Chondrocyte (in vitro differentiated cells): ENCODE measurements around the gene TECPR2. TPM values are rescaled to one million over a fixed set of nuclear protein-coding genes. Genes with fewer than 3 reads are reported as not detected.

ENCODE experiments used
- DNase-seq: peaks from one replicate; pipeline ENCODE4 v3.0.0; 2021; ENCODE audit warnings: mixed read lengths, low spot score
- H3K27ac Mint-ChIP-seq: one replicate; pipeline ENCODE4 v1.8.0; 2021; ENCODE audit warnings: mild to moderate bottlenecking, moderate library complexity, mixed read lengths; ENCODE audit not compliant: unreplicated experiment
- H3K27me3 Mint-ChIP-seq: 2 replicates; pipeline ENCODE4 v1.8.0; 2021; ENCODE audit warnings: low read depth, mixed read lengths
- H3K36me3 Mint-ChIP-seq: 2 replicates; pipeline ENCODE4 v1.8.0; 2021; ENCODE audit warnings: low read depth, mixed read lengths
- H3K4me1 Mint-ChIP-seq: 2 replicates; pipeline ENCODE4 v1.8.0; 2021; ENCODE audit warnings: low read depth, mild to moderate bottlenecking, mixed read lengths
- H3K4me3 Mint-ChIP-seq: one replicate; pipeline ENCODE4 v1.8.0; 2021; ENCODE audit warnings: mild to moderate bottlenecking, moderate library complexity, mixed read lengths; ENCODE audit not compliant: unreplicated experiment
- H3K9me3 Mint-ChIP-seq: 2 replicates; pipeline ENCODE4 v1.8.0; 2021; ENCODE audit warnings: low read depth, mixed read lengths
- CTCF ChIP-seq: fragments of 200-600 bp; sonication (generic); IDR thresholded peaks from 2 replicates; pipeline ENCODE4 v1.5.0; 2021; ENCODE audit warnings: antibody characterized with exemption, mild to moderate bottlenecking, moderate library complexity
- total RNA-seq: library from RNA; stranded (reverse); gene quantifications from 3 replicates; pipeline ENCODE4 v1.2.1, GENCODE V29; 2021

TECPR2 gene
- total RNA-seq, 1 donor from 2014 or later, result 32.2 TPM

- no peaks in the 10 kb centered on the region for H3K4me1 Mint-ChIP-seq
Measured at GRCh38 chr14:102452302-102452701, 89.6 kb downstream of the TECPR2 start.

GRCh38 chr14:102454711-102455110 lies 92.0 kb downstream of the TECPR2 start:
- Mint-ChIP-seq H3K36me3 (peaks cover 38% of the 10 kb centered on the region), H3K9me3 (no peaks in the 10 kb centered on the region), H3K4me1 (no peaks in the 10 kb centered on the region), H3K4me3 (no peak overlapping the region), H3K27ac (no peak overlapping the region), H3K27me3 (no peaks in the 10 kb centered on the region)
- no peak for TF ChIP-seq CTCF
- DNase-seq, result peak; percentile 29

More at GRCh38 chr14:102452302-102452701, 89.6 kb downstream of the TECPR2 start:
- no peak for TF ChIP-seq CTCF
- Mint-ChIP-seq H3K27me3 (no peaks in the 10 kb centered on the region), H3K4me3 (no peak overlapping the region), H3K36me3 (peaks cover 30% of the 10 kb centered on the region), H3K9me3 (no peaks in the 10 kb centered on the region), H3K27ac (no peak overlapping the region)
- DNase-seq, result peak; percentile 73

GRCh38 chr14:102457509-102457908 lies 94.8 kb downstream of the TECPR2 start:
- no peak for DNase-seq
- Mint-ChIP-seq H3K27ac (no peak overlapping the region), H3K36me3 (peaks cover 23% of the 10 kb centered on the region), H3K9me3 (no peaks in the 10 kb centered on the region), H3K4me1 (peaks cover 11% of the 10 kb centered on the region), H3K27me3 (no peaks in the 10 kb centered on the region), H3K4me3 (no peak overlapping the region)
- TF ChIP-seq CTCF, result no peak

- DNase-seq, result peak; percentile 46
- TF ChIP-seq CTCF, result no peak
- peaks cover 13% of the 10 kb centered on the region for H3K4me1 Mint-ChIP-seq
- H3K27me3 Mint-ChIP-seq, result no peaks in the 10 kb centered on the region
- H3K27ac Mint-ChIP-seq, result peak overlapping the region; percentile 71
- H3K4me3 Mint-ChIP-seq, result no peak overlapping the region
- no peaks in the 10 kb centered on the region for H3K9me3 Mint-ChIP-seq
- peaks cover 34% of the 10 kb centered on the region for H3K36me3 Mint-ChIP-seq
Measured at GRCh38 chr14:102461490-102462338, 99.0 kb downstream of the TECPR2 start.

GRCh38 chr14:102462391-102462790 lies 99.7 kb downstream of the TECPR2 start:
- Mint-ChIP-seq H3K4me3 (no peak overlapping the region), H3K36me3 (peaks cover 35% of the 10 kb centered on the region)
- peak; percentile 22 for DNase-seq

More at GRCh38 chr14:102462391-102462790, 99.7 kb downstream of the TECPR2 start:
- peaks cover 13% of the 10 kb centered on the region for H3K4me1 Mint-ChIP-seq
- no peak for TF ChIP-seq CTCF
- peak overlapping the region; percentile 71 for H3K27ac Mint-ChIP-seq
- H3K9me3 Mint-ChIP-seq, result no peaks in the 10 kb centered on the region
- H3K27me3 Mint-ChIP-seq, result no peaks in the 10 kb centered on the region
